ENCODE results near the gene COPB1. TPM values are rescaled to one million over a fixed set of nuclear protein-coding genes. Genes with fewer than 3 reads are reported as not detected.

The COPB1 gene
- total and polyA plus RNA-seq, 2 of the 13 experiments (the other 11 are each of a cell fraction or from before 2014, with no cell fraction given): 114 to 195 TPM

DNA sequence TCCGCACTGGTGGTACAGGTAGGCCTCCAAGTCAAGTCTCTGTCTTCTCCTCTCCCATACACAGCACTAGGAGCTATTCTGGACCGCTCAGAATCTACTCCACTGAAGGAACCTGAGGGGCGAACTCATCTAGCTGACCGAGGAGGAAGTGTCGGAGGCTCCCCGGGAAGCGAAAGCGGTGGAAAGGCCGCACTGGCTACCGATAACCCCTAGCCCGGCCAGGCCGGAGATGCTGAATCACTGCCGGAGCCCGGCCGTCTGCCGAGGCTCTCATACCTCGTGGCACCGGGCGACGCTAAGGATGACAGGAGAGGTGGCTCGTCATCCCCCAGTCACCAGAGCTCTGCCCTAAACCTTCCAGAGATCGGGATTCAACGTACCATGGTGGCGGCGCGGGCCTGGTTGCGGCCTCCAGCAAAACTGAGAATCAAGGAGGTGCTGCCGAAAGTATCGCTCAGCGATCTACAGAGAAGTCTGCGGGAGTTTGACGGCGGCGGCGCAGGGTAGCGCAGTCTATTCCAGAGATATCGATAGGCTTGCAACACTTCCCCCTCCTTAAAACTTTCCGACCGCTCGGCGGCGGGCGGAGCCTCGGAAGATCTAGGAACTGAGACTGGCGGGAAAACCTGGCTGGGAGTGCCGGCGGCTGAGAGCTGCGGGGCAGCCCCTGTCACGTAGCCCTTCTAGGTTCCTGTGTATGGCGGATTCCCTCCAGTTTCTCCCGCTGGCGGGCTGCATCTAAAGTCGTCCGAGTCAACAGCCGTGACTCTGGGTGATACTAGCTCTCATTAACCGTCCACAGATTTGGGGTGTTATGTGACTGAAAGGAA lies 20.5 kb upstream of the COPB1 start, which contains the start of gene PSMA1 (continued):
- TF ChIP-seq ZNF564 (CRISPR knock-in tag; IDR thresholded peaks at IDR 0.05) (0 out of 2 replicates have a peak, but pooled peaks have one; percentile 53), ZNF30 (CRISPR knock-in tag; IDR thresholded peaks at IDR 0.05) (0 out of 2 replicates have a peak, but pooled peaks have one; percentile 53), ZNF292 (CRISPR knock-in tag; IDR thresholded peaks at IDR 0.05; ENCODE audit: borderline replicate concordance, low read depth) (peak; percentile 91; the same call in 1 of the 2 replicates), JUN (CRISPR knock-in tag; IDR thresholded peaks at IDR 0.05) (no peak), ZNF350 (CRISPR knock-in tag; IDR thresholded peaks at IDR 0.05; ENCODE audit: borderline replicate concordance, low read depth) (peak; percentile 84; the same call in 1 of the 2 replicates), NFATC3 (CRISPR knock-in tag; IDR thresholded peaks at IDR 0.05) (0 out of 2 replicates have a peak, but pooled peaks have one; percentile 36), ZFX (CRISPR knock-in tag; IDR thresholded peaks at IDR 0.05; ENCODE audit: low read depth) (peak; percentile 99), ZBTB37 (CRISPR knock-in tag; IDR thresholded peaks at IDR 0.05) (0 out of 2 replicates have a peak, but pooled peaks have one; percentile 32), TSC22D2 (CRISPR knock-in tag; IDR thresholded peaks at IDR 0.05; ENCODE audit: borderline replicate concordance) (peak; percentile 55; the same call in 1 of the 2 replicates), POGZ (CRISPR knock-in tag; IDR thresholded peaks at IDR 0.05) (peak; percentile 89), ZNF746 (CRISPR knock-in tag; IDR thresholded peaks at IDR 0.05) (peak; percentile 74), KLF13 (CRISPR knock-in tag; IDR thresholded peaks at IDR 0.05) (no peak), SKI (IDR thresholded peaks at IDR 0.05; ENCODE audit: partially characterized antibody) (peak; percentile 68), GZF1 (CRISPR knock-in tag; IDR thresholded peaks at IDR 0.05) (0 out of 2 replicates have a peak, but pooled peaks have one; percentile 33), KLF11 (CRISPR knock-in tag; IDR thresholded peaks at IDR 0.05) (peak; percentile 46; the same call in 1 of the 2 replicates), SALL1 (CRISPR knock-in tag; IDR thresholded peaks at IDR 0.05) (peak; percentile 82), GMEB2 (CRISPR knock-in tag; IDR thresholded peaks at IDR 0.05; ENCODE audit: low read depth) (peak; percentile 99), ZNF556 (CRISPR knock-in tag; IDR thresholded peaks at IDR 0.05; ENCODE audit: borderline replicate concordance) (peak; percentile 85), BRD4 (CRISPR knock-in tag; IDR thresholded peaks at IDR 0.05) (peak; percentile 65), KDM3A (CRISPR knock-in tag; IDR thresholded peaks at IDR 0.05; ENCODE audit: low read depth) (0 out of 2 replicates have a peak, but pooled peaks have one; percentile 58), ZMYM4 (CRISPR knock-in tag; IDR thresholded peaks at IDR 0.05) (peak; percentile 93)
- TF ChIP-seq, protein P1, sequence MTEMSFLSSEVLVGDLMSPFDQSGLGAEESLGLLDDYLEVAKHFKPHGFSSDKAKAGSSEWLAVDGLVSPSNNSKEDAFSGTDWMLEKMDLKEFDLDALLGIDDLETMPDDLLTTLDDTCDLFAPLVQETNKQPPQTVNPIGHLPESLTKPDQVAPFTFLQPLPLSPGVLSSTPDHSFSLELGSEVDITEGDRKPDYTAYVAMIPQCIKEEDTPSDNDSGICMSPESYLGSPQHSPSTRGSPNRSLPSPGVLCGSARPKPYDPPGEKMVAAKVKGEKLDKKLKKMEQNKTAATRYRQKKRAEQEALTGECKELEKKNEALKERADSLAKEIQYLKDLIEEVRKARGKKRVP (CRISPR knock-in tag; IDR thresholded peaks at IDR 0.05): peak in 1 of 2 experiments; percentile 82; a peak in 2 of 4 replicates
- TF ChIP-seq, protein P2, sequence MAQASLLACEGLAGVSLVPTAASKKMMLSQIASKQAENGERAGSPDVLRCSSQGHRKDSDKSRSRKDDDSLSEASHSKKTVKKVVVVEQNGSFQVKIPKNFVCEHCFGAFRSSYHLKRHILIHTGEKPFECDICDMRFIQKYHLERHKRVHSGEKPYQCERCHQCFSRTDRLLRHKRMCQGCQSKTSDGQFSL (CRISPR knock-in tag; IDR thresholded peaks at IDR 0.05): no peak
- TF ChIP-seq, protein P3, sequence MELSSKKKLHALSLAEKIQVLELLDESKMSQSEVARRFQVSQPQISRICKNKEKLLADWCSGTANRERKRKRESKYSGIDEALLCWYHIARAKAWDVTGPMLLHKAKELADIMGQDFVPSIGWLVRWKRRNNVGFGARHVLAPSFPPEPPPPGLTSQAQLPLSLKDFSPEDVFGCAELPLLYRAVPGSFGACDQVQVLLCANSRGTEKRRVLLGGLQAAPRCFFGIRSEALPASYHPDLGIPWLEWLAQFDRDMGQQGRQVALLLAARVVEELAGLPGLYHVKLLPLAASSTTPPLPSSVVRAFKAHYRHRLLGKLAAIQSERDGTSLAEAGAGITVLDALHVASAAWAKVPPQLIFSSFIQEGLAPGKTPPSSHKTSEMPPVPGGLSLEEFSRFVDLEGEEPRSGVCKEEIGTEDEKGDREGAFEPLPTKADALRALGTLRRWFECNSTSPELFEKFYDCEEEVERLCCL (CRISPR knock-in tag; IDR thresholded peaks at IDR 0.05; ENCODE audit: borderline replicate concordance): no peak
